Measurements from ENCODE around the gene COL4A2.

Gene COL4A2

DNA sequence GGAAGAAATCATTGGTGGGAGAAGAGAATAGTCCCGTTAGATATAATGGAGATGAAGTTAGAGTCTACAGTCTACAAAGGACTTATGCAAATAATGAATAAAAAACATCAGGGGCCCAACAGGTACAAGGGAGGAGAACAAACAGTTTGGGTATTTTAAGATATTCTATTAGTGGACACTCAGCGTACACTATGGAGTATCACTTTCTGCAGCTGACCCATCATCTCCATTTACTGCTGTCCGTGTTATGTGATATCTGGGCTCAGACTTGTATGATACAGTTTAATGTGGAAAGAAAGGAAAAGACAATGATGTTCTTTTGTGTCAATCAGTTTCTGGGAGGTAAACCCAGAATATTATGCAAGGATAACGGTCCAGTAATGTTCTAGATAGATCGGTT, 128.2 kb downstream of the COL4A2 start:
- TF ChIP-seq, protein P1, sequence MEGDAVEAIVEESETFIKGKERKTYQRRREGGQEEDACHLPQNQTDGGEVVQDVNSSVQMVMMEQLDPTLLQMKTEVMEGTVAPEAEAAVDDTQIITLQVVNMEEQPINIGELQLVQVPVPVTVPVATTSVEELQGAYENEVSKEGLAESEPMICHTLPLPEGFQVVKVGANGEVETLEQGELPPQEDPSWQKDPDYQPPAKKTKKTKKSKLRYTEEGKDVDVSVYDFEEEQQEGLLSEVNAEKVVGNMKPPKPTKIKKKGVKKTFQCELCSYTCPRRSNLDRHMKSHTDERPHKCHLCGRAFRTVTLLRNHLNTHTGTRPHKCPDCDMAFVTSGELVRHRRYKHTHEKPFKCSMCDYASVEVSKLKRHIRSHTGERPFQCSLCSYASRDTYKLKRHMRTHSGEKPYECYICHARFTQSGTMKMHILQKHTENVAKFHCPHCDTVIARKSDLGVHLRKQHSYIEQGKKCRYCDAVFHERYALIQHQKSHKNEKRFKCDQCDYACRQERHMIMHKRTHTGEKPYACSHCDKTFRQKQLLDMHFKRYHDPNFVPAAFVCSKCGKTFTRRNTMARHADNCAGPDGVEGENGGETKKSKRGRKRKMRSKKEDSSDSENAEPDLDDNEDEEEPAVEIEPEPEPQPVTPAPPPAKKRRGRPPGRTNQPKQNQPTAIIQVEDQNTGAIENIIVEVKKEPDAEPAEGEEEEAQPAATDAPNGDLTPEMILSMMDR (conservative IDR thresholded peaks at IDR 0.05; ENCODE audit: low read depth, low read length), result no peak
- no peak overlapping the region for H3K27ac ChIP-seq
- no peaks in the 10 kb centered on the region for H3K36me3 ChIP-seq (ENCODE audit: insufficient read depth)
- H3K4me3 ChIP-seq (IDR thresholded peaks at IDR 0.05; ENCODE audit: insufficient read depth, low read depth, low read length), result no peak overlapping the region
- H4K20me1 ChIP-seq (ENCODE audit: insufficient read depth), result no peaks in the 10 kb centered on the region
- no peak overlapping the region for H2AFZ ChIP-seq (ENCODE audit: low read depth)
- no peaks in the 10 kb centered on the region for H3K27me3 ChIP-seq (ENCODE audit: insufficient read depth, low read depth)
- no peak overlapping the region for H3K4me2 ChIP-seq
- H3K79me2 ChIP-seq (ENCODE audit: insufficient read depth, low read depth), result no peaks in the 10 kb centered on the region
- H3K9ac ChIP-seq, result no peak overlapping the region
- no peaks in the 10 kb centered on the region for H3K4me1 ChIP-seq (ENCODE audit: low read depth, poor library complexity, severe bottlenecking)

DNA sequence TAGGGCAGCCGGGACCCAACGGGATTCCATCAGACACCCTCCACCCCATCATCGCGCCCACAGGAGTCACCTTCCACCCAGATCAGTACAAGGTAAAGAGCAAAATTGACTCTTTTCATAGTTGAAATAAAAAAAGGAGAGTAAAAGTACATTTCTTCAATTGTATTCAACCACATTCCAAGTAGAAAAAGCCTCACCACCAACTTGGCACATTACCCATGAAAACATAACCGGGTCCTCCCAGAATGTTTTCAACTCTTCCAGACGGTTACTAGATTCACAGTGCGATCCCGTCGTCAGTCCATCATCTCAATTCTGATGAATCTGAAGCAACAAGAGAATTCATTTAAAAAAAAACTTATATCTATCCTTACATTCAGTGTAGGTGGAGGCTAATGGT, 129.2 kb downstream of the COL4A2 start:
- Histone ChIP-seq H3K9ac (no peak overlapping the region), H3K36me3 (ENCODE audit: insufficient read depth) (no peaks in the 10 kb centered on the region), H3K27ac (no peak overlapping the region), H3K4me3 (IDR thresholded peaks at IDR 0.05; ENCODE audit: insufficient read depth, low read depth, low read length) (no peak overlapping the region), H2AFZ (ENCODE audit: low read depth) (no peak overlapping the region), H3K79me2 (ENCODE audit: insufficient read depth, low read depth) (no peaks in the 10 kb centered on the region), H3K4me2 (no peak overlapping the region), H3K4me1 (ENCODE audit: low read depth, poor library complexity, severe bottlenecking) (no peaks in the 10 kb centered on the region), H4K20me1 (ENCODE audit: insufficient read depth) (no peaks in the 10 kb centered on the region), H3K27me3 (ENCODE audit: insufficient read depth, low read depth) (no peaks in the 10 kb centered on the region)
- TF ChIP-seq, protein P1 (conservative IDR thresholded peaks at IDR 0.05; ENCODE audit: low read depth, low read length), result no peak

DNA sequence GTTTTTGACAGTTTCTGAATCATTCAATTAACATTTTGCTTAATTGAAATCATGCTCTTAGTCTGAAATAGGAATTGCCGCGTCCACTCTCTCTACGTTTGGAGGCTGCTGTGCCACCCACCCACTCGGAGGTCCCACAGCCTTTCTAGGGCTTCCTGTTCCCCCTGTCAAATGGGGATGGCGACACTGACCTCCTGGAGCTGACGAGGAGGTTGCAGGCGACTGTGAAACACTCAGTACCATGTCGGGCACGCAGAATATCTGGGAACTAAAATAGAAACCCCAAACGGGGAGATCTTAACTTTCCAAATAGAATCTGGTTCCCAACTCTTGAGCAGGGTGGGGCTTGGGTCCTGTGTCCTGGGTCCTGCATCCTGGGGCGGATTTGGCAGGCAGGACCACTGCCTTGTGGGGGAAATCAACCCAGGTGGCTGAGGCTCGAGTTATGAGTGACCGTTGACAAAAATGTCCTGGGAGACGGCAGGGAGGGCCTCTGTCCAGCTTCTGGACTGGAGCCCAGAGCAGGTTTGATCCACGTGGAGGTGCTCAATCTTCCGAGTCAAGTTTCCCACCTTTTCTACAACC, 129.8 kb downstream of the COL4A2 start:
- no peaks in the 10 kb centered on the region for H3K27me3 ChIP-seq (ENCODE audit: insufficient read depth, low read depth)

DNA sequence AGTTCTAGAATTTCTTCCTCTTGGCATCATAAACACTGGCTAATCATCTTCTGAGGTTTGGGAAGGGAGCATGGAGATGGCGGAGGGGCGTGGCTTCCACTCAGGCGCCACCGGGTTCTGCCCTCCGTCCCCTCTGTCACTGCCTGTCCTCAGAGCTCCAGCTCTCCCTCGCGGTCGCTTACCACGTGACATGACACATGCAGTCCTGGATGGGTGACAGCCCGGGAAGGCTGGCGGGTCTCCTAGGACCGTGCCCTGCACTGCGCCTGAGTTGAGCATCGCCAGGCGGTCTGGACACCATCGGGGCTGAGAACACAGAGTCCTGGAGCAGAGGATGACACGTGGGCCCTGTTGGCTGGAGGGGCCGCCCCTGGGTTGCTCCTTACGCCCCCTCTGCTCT, 131.1 kb downstream of the COL4A2 start:
- TF ChIP-seq, protein P1 (conservative IDR thresholded peaks at IDR 0.05; ENCODE audit: low read depth, low read length), result no peak
- no peak overlapping the region for H2AFZ ChIP-seq (ENCODE audit: low read depth)
- H3K4me1 ChIP-seq (ENCODE audit: low read depth, poor library complexity, severe bottlenecking), result no peaks in the 10 kb centered on the region
- H3K4me3 ChIP-seq (IDR thresholded peaks at IDR 0.05; ENCODE audit: insufficient read depth, low read depth, low read length), result no peak overlapping the region
- H3K4me2 ChIP-seq, result no peak overlapping the region
- H3K9ac ChIP-seq, result no peak overlapping the region
- H3K79me2 ChIP-seq (ENCODE audit: insufficient read depth, low read depth), result no peaks in the 10 kb centered on the region
- no peaks in the 10 kb centered on the region for H3K27me3 ChIP-seq (ENCODE audit: insufficient read depth, low read depth)
- H4K20me1 ChIP-seq (ENCODE audit: insufficient read depth), result no peaks in the 10 kb centered on the region
- no peak overlapping the region for H3K27ac ChIP-seq
- no peaks in the 10 kb centered on the region for H3K36me3 ChIP-seq (ENCODE audit: insufficient read depth)

More for the DNA sequence above, 129.8 kb downstream of the COL4A2 start:
- H3K9ac ChIP-seq, result no peak overlapping the region
- no peaks in the 10 kb centered on the region for H3K4me1 ChIP-seq (ENCODE audit: low read depth, poor library complexity, severe bottlenecking)
- no peaks in the 10 kb centered on the region for H3K79me2 ChIP-seq (ENCODE audit: insufficient read depth, low read depth)
- no peaks in the 10 kb centered on the region for H3K36me3 ChIP-seq (ENCODE audit: insufficient read depth)
- TF ChIP-seq, protein P1 (conservative IDR thresholded peaks at IDR 0.05; ENCODE audit: low read depth, low read length), result no peak
- H2AFZ ChIP-seq (ENCODE audit: low read depth), result no peak overlapping the region
- H3K4me2 ChIP-seq, result no peak overlapping the region
- H3K4me3 ChIP-seq (IDR thresholded peaks at IDR 0.05; ENCODE audit: insufficient read depth, low read depth, low read length), result no peak overlapping the region
- no peaks in the 10 kb centered on the region for H4K20me1 ChIP-seq (ENCODE audit: insufficient read depth)
- no peak overlapping the region for H3K27ac ChIP-seq
